Stimulated activated CD4-positive, alpha-beta T cell treated with anti-CD3 and anti-CD28 coated beads, Interleukin-12 subunit alpha, Interleukin-12 subunit beta, amount 100 ng/mL, for 24 hours (primary cell): Measurements from ENCODE around the gene KDF1.

ENCODE experiments used
- DNase-seq, 2 experiments: peaks; one replicate each; pipeline ENCODE4 v3.0.0-alpha.2; 2020; ENCODE audit warnings: low read depth in 2 of 2

Gene KDF1

GRCh38 chr1:26915204-26915842 is 44.9 kb downstream of the KDF1 start:
- DNase-seq, result no peak

DNA sequence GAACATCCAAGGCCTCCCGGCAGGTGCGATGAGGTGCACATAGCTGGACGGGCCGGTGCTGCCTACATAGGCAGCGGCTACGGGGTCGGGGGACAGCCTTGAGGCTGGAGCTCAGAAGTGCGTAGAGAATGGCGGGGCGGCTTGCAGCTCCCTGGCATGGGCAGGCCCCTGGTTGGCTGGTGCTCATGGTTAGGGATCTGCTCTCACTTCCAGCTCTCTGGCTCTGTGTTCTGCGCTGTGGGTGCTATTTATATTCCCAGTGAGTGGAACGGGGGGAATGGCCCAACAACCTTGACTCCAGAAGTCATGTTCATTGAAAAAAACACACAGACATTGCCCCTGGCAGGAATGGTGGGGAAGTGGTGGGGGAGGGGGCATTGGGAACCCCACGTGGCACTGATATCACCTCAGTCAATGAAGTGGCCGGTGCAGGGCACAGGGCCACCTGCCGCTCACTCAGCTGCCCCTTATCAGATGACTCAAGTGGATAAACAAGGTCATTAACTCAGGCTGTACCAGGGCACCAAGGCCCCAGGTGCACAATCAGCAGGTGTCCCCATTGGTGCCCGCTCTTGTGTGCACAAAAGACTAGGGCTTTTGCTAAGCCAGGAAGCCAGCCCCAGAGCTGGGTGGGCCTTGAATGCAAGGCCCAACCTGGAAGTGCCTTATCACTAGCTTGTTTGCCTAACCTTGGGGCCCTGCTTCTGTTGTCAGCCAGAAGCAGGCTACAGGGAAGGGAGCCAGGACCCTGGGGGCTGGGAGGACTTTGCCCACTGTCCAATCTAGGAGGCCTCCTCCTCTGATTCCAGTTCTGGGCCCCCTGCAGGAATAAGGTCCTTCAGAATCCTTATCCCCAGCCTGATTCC is 46.3 kb downstream of the KDF1 start, which contains the start of gene NR0B2:
Gene NR0B2 (minus strand): TSS at position 222 of the 866 bp plus-strand sequence. CDS start 35 bp downstream, at position 187.
- no peak for DNase-seq

- no peak for DNase-seq
These were observed 46.9 kb downstream of the KDF1 start for GRCh38 chr1:26913389-26913753.

GRCh38 chr1:26912147-26912490 is 48.1 kb downstream of the KDF1 start:
- DNase-seq, result no peak

DNA sequence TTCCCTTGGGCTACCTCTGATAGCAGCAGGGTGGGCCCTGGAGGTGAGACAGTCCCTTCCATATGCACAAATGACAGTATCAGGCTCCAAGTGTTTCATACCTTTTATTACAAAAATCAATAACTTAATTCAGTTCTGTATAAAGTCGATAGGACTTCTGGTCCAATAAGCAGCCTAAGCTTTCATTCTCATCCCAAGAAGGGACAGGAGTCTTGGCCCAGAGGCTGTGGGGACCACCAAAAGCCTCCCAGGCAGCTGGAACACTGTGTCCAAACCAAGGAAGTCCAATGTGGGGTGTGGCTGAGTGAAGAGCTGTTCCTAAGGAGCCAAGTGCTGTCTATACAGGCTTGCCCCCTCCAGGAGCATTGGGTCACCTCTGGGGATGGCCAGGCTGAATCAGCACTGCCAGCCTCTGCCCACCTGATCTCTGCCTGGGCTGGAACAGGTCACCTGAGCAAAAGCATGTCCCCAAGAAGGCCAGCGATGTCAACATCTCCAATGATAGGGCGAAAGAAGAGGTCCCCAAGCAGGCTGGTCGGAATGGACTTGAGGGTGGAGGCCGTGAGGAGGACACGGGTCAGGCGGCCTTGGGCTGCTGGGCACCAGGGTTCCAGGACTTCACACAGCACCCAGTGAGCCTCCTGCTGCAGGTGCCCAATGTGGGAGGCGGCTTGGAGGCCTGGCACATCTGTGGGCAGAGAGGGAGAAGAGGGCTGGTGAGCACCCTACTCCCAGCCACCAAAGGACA is 48.7 kb downstream of the KDF1 start:
- no peak for DNase-seq

- no peak for DNase-seq
These were observed 49.7 kb downstream of the KDF1 start for GRCh38 chr1:26910343-26911160.

- no peak for DNase-seq
These were observed 50.3 kb downstream of the KDF1 start for GRCh38 chr1:26909951-26910342.

DNA sequence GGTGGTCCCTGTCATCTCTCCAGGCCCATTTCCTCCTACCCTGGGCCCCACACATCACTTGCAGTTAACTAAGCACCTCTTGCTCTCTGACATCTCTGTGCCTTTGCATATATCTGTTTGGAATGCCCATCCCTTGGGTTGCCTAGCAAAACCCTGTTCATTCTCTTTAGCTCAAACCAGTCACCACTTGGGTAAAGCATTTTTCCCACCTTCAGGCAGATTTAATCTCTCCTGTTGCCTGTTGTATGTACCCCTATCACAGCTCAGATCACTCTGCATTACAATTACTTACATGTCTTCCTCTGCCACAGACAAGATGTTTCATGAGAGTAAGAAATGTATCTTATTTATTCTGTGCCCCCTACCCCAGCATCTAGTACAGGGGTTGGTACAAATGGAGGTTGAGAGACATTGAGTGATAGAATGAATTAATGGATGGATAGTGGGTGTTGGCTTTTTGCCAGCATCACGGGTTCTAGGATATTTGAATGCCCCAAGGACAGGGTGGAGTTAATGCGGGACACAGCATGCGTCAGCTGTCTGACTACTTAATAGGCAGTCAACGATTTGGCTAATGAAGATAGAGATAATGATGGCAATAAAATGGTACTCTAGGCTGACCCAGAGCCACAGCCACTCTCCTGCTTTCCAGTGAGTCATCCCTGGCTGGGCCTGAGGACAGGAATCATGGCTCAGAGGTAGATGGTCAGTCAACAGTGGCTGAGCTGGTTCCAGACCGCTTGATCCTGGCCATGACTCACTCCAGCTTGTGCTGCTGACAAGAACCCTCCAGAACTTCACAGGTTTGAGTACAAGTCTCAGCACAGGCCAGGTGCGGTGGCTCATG is 53.0 kb downstream of the KDF1 start:
- no peak for DNase-seq

GRCh38 chr1:26900815-26901511 is 59.3 kb downstream of the KDF1 start:
- DNase-seq, result no peak

DNA sequence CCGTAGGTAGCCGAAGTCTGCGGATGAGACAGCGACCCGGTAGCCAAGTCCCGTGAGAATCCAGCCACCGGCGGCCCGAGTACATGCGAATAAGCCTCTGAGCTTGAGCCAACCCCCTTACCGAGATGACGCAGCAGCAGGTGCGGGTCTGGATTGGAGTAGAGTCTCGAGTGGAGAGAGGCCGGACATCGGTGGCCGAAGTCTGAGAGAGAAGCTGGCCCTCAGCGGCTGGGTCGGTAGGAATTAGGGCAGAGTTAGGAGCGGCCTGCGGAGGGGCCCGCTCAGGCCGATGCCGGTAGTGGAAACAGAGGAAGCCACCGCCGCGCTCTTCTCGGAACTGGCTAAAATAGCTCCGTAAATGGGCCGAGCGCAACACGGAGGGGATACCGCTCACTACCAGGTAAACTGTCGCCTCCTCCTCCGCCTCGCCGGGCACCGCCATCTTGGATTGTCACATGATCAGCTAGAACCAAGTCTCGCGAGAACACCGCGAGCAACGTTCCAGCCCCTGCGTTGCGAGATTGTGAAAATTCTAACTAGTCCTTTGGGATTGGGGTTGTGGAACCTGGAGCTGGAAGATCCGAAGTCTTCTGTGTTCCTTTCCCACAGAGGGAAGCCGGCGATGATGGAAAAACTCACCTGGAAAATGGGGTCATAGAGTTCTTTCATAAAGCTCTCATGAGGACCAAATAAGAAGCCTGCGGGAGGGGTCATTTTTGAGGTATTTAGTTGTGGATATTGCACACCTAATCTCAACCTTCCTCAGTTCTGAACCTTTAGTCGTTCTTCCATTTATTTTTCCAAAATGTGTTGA is 60.1 kb downstream of the KDF1 start, which contains the start of gene GPATCH3:
Gene GPATCH3 (minus strand): TSS at position 467 of the 814 bp plus-strand sequence. CDS start 25 bp downstream, at position 442.
- peak; percentile 74 to 88 for DNase-seq
